Measurements from ENCODE around the gene PCGF1.

- no peak for TF ChIP-seq CTCF (IDR thresholded peaks at IDR 0.05; ENCODE audit: control extremely low read depth in 1 of 3, insufficient read depth in 1 of 3, low read depth in 1 of 3, low read length in 3 of 3)
- TF ChIP-seq JUND (IDR thresholded peaks at IDR 0.05; ENCODE audit: low read length), result no peak
- TF ChIP-seq HDAC6 (IDR thresholded peaks at IDR 0.05; ENCODE audit: low read depth, low read length), result no peak
- TF ChIP-seq POLR2AphosphoS5 (IDR thresholded peaks at IDR 0.05; ENCODE audit: low read depth, low read length), result no peak
- no peak for TF ChIP-seq MAFK (IDR thresholded peaks at IDR 0.05; ENCODE audit: low read depth, low read length)
- no peak for TF ChIP-seq CHD2 (IDR thresholded peaks at IDR 0.05; ENCODE audit: low read length)
- TF ChIP-seq HDAC2 (IDR thresholded peaks at IDR 0.05; ENCODE audit: borderline replicate concordance in 1 of 2, low read depth in 2 of 2, low read length in 2 of 2), result no peak
- TF ChIP-seq EZH2 (IDR thresholded peaks at IDR 0.05; ENCODE audit: low read depth, low read length, severe bottlenecking), result no peak
- no peak for TF ChIP-seq YY1 (IDR thresholded peaks at IDR 0.05; ENCODE audit: low read depth, low read length)
Measured at GRCh38 chr2:74535440-74535965, 28.0 kb upstream of the PCGF1 start.
